ENCODE measurements around the gene DVL3.

DNA sequence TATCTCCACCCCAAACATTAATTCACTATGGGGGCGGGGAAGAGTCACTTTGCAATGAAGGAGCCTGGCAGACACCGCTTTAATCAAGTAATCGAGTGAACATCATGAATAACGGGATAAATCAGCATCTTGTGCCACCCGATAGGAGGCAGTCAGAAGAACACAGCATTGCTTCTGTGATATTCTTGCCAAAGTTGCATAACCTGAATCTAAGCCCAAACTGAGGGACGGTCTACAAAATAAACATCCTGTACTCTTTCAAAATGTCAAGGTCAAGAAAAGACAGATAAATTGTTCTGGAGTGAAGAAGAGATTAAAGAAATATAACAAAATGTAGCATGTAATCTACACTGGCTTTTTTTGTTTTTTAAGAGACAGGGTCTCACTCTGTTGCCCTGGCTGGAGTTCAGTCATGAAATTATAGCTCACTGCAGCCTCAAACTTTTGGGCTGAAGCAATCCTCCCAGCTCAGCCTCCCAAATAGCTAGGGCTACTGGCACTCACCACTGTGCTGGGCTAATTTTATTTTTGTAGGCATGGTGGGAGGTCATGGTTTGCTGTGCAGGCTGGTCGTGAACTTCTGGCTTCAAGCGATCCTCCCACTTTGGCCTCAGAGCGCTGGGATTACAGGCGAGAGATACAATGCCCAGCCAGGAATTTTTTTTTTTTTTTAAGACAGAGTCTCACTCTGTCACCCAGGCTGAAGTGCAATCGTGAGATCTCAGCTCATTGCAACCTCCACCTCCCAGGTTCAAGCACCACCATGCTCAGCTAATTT is 54.2 kb downstream of the DVL3 start:
- no peak for TF ChIP-seq ZNF274 (IDR thresholded peaks at IDR 0.05; ENCODE audit: low read depth, low read length)
- no peak for TF ChIP-seq YY1 (IDR thresholded peaks at IDR 0.05; ENCODE audit: insufficient read depth, insufficient read length)
- TF ChIP-seq SUZ12 (IDR thresholded peaks at IDR 0.05; ENCODE audit: extremely low read depth, insufficient read depth, insufficient read length) = no peak

Data from NT2/D1 (cell line).